ENCODE measurements around the gene IGSF6. TPM values are rescaled to one million over a fixed set of nuclear protein-coding genes. Genes with fewer than 3 reads are reported as not detected.
A peak's percentile ranks its signal among the peaks of the same experiment; 100 is the strongest.

IGSF6 gene
- total RNA-seq, 2 experiments from 2014 or later = 0.28 to 0.30 TPM

DNA sequence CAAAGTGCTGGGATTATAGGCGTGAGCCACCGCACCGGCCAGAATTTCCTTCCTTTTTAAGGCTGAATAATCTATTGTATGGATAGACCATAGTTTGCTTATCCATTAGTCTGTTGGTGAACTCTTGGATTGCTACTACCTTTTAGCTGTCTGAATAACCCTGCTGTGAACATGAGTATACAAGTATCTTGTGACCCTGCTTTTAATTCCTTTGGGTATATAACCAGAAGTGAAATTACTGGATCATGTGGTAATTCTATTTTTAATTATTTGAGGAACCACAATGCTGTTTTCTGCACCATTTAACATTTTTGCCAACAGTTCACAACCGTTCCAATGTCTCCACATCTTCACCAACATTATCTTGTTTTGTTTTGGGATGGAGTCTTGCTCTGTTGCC is 6.7 kb upstream of the IGSF6 start:
- H3K9me2 ChIP-seq (ENCODE audit: insufficient read depth, low read length) = no peaks in the 10 kb centered on the region
- no peaks in the 10 kb centered on the region for H3K9me3 ChIP-seq (ENCODE audit: low read length)
- BruUV-seq (replicated peaks) = no TSS peak
- no peak for DNase-seq (ENCODE audit: low spot score)
- H4K20me1 ChIP-seq (ENCODE audit: insufficient read depth, low read length) = peaks cover 8% of the 10 kb centered on the region; the same call in 1 of the 2 replicates
- H3K27ac ChIP-seq (ENCODE audit: low read depth, low read length, poor library complexity, severe bottlenecking) = no peak overlapping the region
- H2AFZ ChIP-seq (ENCODE audit: low read length) = no peak overlapping the region
- H3K4me2 ChIP-seq (ENCODE audit: low read length) = no peak overlapping the region
- ChIA-PET CTCF (ENCODE audit: unreplicated experiment) (no interaction called here), POLR2A (no interaction called here)
- peaks cover 73% of the 10 kb centered on the region for H3K4me1 ChIP-seq (ENCODE audit: insufficient read depth, low read length, poor library complexity, severe bottlenecking)
- no peak overlapping the region for H3K4me3 ChIP-seq (ENCODE audit: low read depth, low read length, poor library complexity, severe bottlenecking)
- intact Hi-C loops (cut with micrococcal nuclease; ENCODE audit: unreplicated experiment) = no loop called here
- no peak for TF ChIP-seq EZH2phosphoT487 (IDR thresholded peaks at IDR 0.05; ENCODE audit: borderline replicate concordance, low read depth, low read length)
- TF ChIP-seq, protein P1, sequence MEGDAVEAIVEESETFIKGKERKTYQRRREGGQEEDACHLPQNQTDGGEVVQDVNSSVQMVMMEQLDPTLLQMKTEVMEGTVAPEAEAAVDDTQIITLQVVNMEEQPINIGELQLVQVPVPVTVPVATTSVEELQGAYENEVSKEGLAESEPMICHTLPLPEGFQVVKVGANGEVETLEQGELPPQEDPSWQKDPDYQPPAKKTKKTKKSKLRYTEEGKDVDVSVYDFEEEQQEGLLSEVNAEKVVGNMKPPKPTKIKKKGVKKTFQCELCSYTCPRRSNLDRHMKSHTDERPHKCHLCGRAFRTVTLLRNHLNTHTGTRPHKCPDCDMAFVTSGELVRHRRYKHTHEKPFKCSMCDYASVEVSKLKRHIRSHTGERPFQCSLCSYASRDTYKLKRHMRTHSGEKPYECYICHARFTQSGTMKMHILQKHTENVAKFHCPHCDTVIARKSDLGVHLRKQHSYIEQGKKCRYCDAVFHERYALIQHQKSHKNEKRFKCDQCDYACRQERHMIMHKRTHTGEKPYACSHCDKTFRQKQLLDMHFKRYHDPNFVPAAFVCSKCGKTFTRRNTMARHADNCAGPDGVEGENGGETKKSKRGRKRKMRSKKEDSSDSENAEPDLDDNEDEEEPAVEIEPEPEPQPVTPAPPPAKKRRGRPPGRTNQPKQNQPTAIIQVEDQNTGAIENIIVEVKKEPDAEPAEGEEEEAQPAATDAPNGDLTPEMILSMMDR (conservative IDR thresholded peaks at IDR 0.05; ENCODE audit: low read length) = no peak
- H3K79me2 ChIP-seq (ENCODE audit: insufficient read depth, low read depth, low read length) = no peaks in the 10 kb centered on the region
- H3K36me3 ChIP-seq (ENCODE audit: insufficient read depth, low read length) = peaks cover 36% of the 10 kb centered on the region

DNA sequence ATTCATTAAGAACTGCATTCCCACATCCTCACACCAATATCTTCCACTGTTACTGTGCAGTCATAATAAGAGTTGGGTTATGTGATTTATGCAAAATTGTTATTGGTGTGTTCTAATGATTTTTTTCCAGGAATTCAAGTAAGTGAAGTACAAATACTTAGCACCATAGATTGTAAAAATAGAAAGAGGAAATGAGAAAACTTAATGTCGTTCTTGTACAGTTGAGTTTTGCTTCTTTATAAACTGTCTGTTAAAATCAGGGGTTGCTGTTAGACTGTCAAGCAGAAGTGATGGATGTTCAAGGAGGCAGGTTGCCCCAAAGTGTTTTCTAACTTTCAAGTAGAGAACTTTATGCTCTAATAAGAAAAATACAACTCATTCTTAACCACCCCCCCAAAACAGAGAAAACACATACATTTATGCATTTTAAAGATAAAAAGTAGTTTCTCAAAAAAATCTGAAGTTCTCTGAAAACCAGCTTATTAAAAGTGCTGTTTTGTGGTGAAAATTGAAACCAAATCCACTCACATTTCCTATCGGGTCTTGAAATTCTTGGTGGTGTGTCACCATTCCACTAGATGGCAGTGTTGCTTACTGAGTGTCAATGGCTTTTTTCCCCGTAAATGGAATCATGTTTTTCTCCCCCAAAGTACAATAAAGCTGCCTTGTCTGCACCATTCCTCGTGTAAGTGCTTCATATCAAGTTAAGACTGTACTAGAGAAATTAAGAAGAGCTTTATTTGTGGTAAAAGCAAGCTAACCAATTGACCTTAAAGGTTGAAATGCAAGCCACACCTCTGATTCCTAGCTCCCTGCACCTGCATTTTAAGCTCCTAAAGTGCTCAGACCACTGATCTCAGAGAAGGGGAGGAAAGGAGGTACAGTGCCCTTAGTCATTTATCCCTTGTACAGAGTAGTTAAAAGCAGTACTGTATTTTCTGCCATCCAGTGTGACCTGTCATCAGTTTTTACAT is 4.7 kb upstream of the IGSF6 start:
- TF ChIP-seq, protein P1 (conservative IDR thresholded peaks at IDR 0.05; ENCODE audit: low read length) = peak; percentile 99
- TF ChIP-seq EZH2phosphoT487 (IDR thresholded peaks at IDR 0.05; ENCODE audit: borderline replicate concordance, low read depth, low read length) = no peak
- peaks cover 8% of the 10 kb centered on the region; the same call in 1 of the 2 replicates for H4K20me1 ChIP-seq (ENCODE audit: insufficient read depth, low read length)
- no peak overlapping the region for H2AFZ ChIP-seq (ENCODE audit: low read length)
- H3K4me3 ChIP-seq (ENCODE audit: low read depth, low read length, poor library complexity, severe bottlenecking) = peak overlapping the region; percentile 45
- BruUV-seq (replicated peaks) = no TSS peak
- ChIA-PET POLR2A (interaction anchor here (0.6 to 1.5 kb wide), 7 partner anchors 9 to 531 kb away, joined by 3 to 4 read pairs (median 3); no protein-coding TSS in a partner anchor), CTCF (ENCODE audit: unreplicated experiment) (interaction anchor here (0.7 to 1.3 kb wide), 5 partner anchors 9 to 73 kb away, joined by 3 to 4 read pairs (median 3); no protein-coding TSS in a partner anchor)
- H3K9me3 ChIP-seq (ENCODE audit: low read length) = no peaks in the 10 kb centered on the region
- H3K36me3 ChIP-seq (ENCODE audit: insufficient read depth, low read length) = peaks cover 36% of the 10 kb centered on the region
- H3K9me2 ChIP-seq (ENCODE audit: insufficient read depth, low read length) = no peaks in the 10 kb centered on the region
- peak overlapping the region; percentile 61 for H3K4me2 ChIP-seq (ENCODE audit: low read length)
- peaks cover 4% of the 10 kb centered on the region; the same call in 1 of the 2 replicates for H3K79me2 ChIP-seq (ENCODE audit: insufficient read depth, low read depth, low read length)
- intact Hi-C loops (cut with micrococcal nuclease; ENCODE audit: unreplicated experiment) = loop anchor here (1.0 kb wide), 2 partner anchors 10 to 51 kb away; no protein-coding TSS in a partner anchor
- H3K4me1 ChIP-seq (ENCODE audit: insufficient read depth, low read length, poor library complexity, severe bottlenecking) = peaks cover 80% of the 10 kb centered on the region
- peak overlapping the region; percentile 91 for H3K27ac ChIP-seq (ENCODE audit: low read depth, low read length, poor library complexity, severe bottlenecking)
- peak; percentile 80 for DNase-seq (ENCODE audit: low spot score)

All from OCI-LY7 (cell line).